Measurements from ENCODE around the gene GJA1.
"Not testable (repeated sequence)": the region's sequence is repeated elsewhere in the genome, so short reads cannot be mapped to it uniquely, and the experiment has no call there.

Gene GJA1

GRCh38 chr6:121428872-121429756 lies 6.3 kb upstream of the GJA1 start:
- Mint-ChIP-seq H3K36me3 (ENCODE audit: insufficient read depth) (peaks cover 3% of the 10 kb centered on the region), H3K9me3 (no peaks in the 10 kb centered on the region), H3K27ac (no peak overlapping the region), H3K4me3 (no peak overlapping the region), H3K27me3 (peaks cover under 1 to 6% of the 10 kb centered on the region in 2 donors), H3K4me1 (ENCODE audit: low read depth in 2 of 2) (no peaks in the 10 kb centered on the region)
- ATAC-seq (replicated peaks) (no peak), DNase-seq (no peak)

GRCh38 chr6:121430514-121431460 lies 4.7 kb upstream of the GJA1 start:
- Mint-ChIP-seq H3K4me3 (no peak overlapping the region), H3K36me3 (ENCODE audit: insufficient read depth) (peaks cover 3% of the 10 kb centered on the region), H3K4me1 (ENCODE audit: low read depth in 2 of 2) (no peaks in the 10 kb centered on the region), H3K27me3 (peaks cover 13 to 17% of the 10 kb centered on the region in 2 donors), H3K27ac (no peak overlapping the region), H3K9me3 (no peaks in the 10 kb centered on the region)
- no peak for ATAC-seq (replicated peaks)
- no peak for DNase-seq

GRCh38 chr6:121431776-121432175 lies 3.7 kb upstream of the GJA1 start:
- DNase-seq; H3K4me1 Mint-ChIP-seq (ENCODE audit: low read depth in 2 of 2); H3K36me3 Mint-ChIP-seq (ENCODE audit: insufficient read depth); H3K27ac Mint-ChIP-seq; H3K9me3 Mint-ChIP-seq; H3K4me3 Mint-ChIP-seq; ATAC-seq (replicated peaks): not testable (repeated sequence)
- peaks cover 19 to 26% of the 10 kb centered on the region in 2 donors for H3K27me3 Mint-ChIP-seq

GRCh38 chr6:121434037-121434770 lies 1.2 kb upstream of the GJA1 start:
- no peaks in the 10 kb centered on the region for H3K36me3 Mint-ChIP-seq (ENCODE audit: insufficient read depth)
- H3K27ac Mint-ChIP-seq = no peak overlapping the region
- H3K4me1 Mint-ChIP-seq (ENCODE audit: low read depth in 2 of 2) = peaks cover 13 to 19% of the 10 kb centered on the region in 2 donors
- H3K27me3 Mint-ChIP-seq = peaks cover 32 to 46% of the 10 kb centered on the region in 2 donors
- ATAC-seq (replicated peaks) (no peak), DNase-seq (no peak)
- H3K4me3 Mint-ChIP-seq = no peak overlapping the region
- H3K9me3 Mint-ChIP-seq = no peaks in the 10 kb centered on the region

GRCh38 chr6:121436274-121436857 lies 920 bp downstream of the GJA1 start:
- no peaks in the 10 kb centered on the region for H3K36me3 Mint-ChIP-seq (ENCODE audit: insufficient read depth)
- H3K4me3 Mint-ChIP-seq = peak overlapping the region; percentile 78 to 82

GRCh38 chr6:121436960-121437850 lies 1.8 kb downstream of the GJA1 start:
- Mint-ChIP-seq H3K27ac (no peak overlapping the region), H3K36me3 (ENCODE audit: insufficient read depth) (no peaks in the 10 kb centered on the region), H3K27me3 (peaks cover 49 to 63% of the 10 kb centered on the region in 2 donors), H3K4me1 (ENCODE audit: low read depth in 2 of 2) (peaks cover 13 to 19% of the 10 kb centered on the region in 2 donors), H3K4me3 (peak overlapping the region; percentile 78 to 82), H3K9me3 (no peaks in the 10 kb centered on the region)
- ATAC-seq (replicated peaks) = no peak
- DNase-seq = no peak

More at GRCh38 chr6:121436274-121436857, 920 bp downstream of the GJA1 start:
- Mint-ChIP-seq H3K27ac (no peak overlapping the region), H3K9me3 (no peaks in the 10 kb centered on the region), H3K27me3 (peaks cover 46 to 60% of the 10 kb centered on the region in 2 donors), H3K4me1 (ENCODE audit: low read depth in 2 of 2) (peaks cover 13 to 19% of the 10 kb centered on the region in 2 donors)
- no peak for DNase-seq
- ATAC-seq (replicated peaks) = no peak

- Mint-ChIP-seq H3K27ac (no peak overlapping the region), H3K9me3 (no peaks in the 10 kb centered on the region), H3K4me3 (peak overlapping the region; percentile 78 to 82), H3K36me3 (ENCODE audit: insufficient read depth) (no peaks in the 10 kb centered on the region), H3K4me1 (ENCODE audit: low read depth in 2 of 2) (peaks cover 13 to 19% of the 10 kb centered on the region in 2 donors), H3K27me3 (peaks cover 45 to 63% of the 10 kb centered on the region in 2 donors)
- DNase-seq (no peak), ATAC-seq (replicated peaks) (no peak)
Observed at GRCh38 chr6:121437851-121438651, 2.6 kb downstream of the GJA1 start.

- Mint-ChIP-seq H3K27ac (no peak overlapping the region), H3K27me3 (peaks cover 45 to 63% of the 10 kb centered on the region in 2 donors), H3K4me3 (no peak overlapping the region), H3K9me3 (no peaks in the 10 kb centered on the region), H3K4me1 (ENCODE audit: low read depth in 2 of 2) (peaks cover 13 to 19% of the 10 kb centered on the region in 2 donors), H3K36me3 (ENCODE audit: insufficient read depth) (no peaks in the 10 kb centered on the region)
- no peak for ATAC-seq (replicated peaks)
- no peak for DNase-seq
Observed at GRCh38 chr6:121438869-121439268, 3.4 kb downstream of the GJA1 start.

GRCh38 chr6:121439475-121439874 lies 4.0 kb downstream of the GJA1 start:
- Mint-ChIP-seq H3K9me3 (no peaks in the 10 kb centered on the region), H3K27ac (no peak overlapping the region), H3K27me3 (peaks cover 45 to 59% of the 10 kb centered on the region in 2 donors), H3K4me1 (ENCODE audit: low read depth in 2 of 2) (peaks cover 13 to 19% of the 10 kb centered on the region in 2 donors), H3K4me3 (no peak overlapping the region), H3K36me3 (ENCODE audit: insufficient read depth) (no peaks in the 10 kb centered on the region)
- ATAC-seq (replicated peaks) (no peak), DNase-seq (no peak)

GRCh38 chr6:121439926-121440325 lies 4.5 kb downstream of the GJA1 start:
- H3K9me3 Mint-ChIP-seq = no peaks in the 10 kb centered on the region
- H3K4me3 Mint-ChIP-seq = no peak overlapping the region

GRCh38 chr6:121441477-121441876 lies 6.0 kb downstream of the GJA1 start:
- Mint-ChIP-seq H3K9me3 (no peaks in the 10 kb centered on the region), H3K36me3 (ENCODE audit: insufficient read depth) (no peaks in the 10 kb centered on the region), H3K27me3 (peaks cover 43 to 53% of the 10 kb centered on the region in 2 donors), H3K4me3 (no peak overlapping the region), H3K27ac (no peak overlapping the region), H3K4me1 (ENCODE audit: low read depth in 2 of 2) (peaks cover 11 to 16% of the 10 kb centered on the region in 2 donors)
- no peak for DNase-seq
- no peak for ATAC-seq (replicated peaks)

More at GRCh38 chr6:121439926-121440325, 4.5 kb downstream of the GJA1 start:
- DNase-seq (no peak), ATAC-seq (replicated peaks) (no peak)
- Mint-ChIP-seq H3K36me3 (ENCODE audit: insufficient read depth) (no peaks in the 10 kb centered on the region), H3K4me1 (ENCODE audit: low read depth in 2 of 2) (peaks cover 13 to 19% of the 10 kb centered on the region in 2 donors), H3K27me3 (peaks cover 49 to 55% of the 10 kb centered on the region in 2 donors), H3K27ac (no peak overlapping the region)
